GM21825 (cell line): ENCODE data around the gene BBS9.
A peak's percentile ranks its signal among the peaks of the same experiment; 100 is the strongest.

Source experiments
- ATAC-seq: cut with Tn5 transposase; IDR thresholded peaks from one replicate; pipeline ENCODE4 v1.9.1; 2021; ENCODE audit warnings: mild to moderate bottlenecking, moderate library complexity; ENCODE audit not compliant: unreplicated experiment

Gene BBS9

DNA sequence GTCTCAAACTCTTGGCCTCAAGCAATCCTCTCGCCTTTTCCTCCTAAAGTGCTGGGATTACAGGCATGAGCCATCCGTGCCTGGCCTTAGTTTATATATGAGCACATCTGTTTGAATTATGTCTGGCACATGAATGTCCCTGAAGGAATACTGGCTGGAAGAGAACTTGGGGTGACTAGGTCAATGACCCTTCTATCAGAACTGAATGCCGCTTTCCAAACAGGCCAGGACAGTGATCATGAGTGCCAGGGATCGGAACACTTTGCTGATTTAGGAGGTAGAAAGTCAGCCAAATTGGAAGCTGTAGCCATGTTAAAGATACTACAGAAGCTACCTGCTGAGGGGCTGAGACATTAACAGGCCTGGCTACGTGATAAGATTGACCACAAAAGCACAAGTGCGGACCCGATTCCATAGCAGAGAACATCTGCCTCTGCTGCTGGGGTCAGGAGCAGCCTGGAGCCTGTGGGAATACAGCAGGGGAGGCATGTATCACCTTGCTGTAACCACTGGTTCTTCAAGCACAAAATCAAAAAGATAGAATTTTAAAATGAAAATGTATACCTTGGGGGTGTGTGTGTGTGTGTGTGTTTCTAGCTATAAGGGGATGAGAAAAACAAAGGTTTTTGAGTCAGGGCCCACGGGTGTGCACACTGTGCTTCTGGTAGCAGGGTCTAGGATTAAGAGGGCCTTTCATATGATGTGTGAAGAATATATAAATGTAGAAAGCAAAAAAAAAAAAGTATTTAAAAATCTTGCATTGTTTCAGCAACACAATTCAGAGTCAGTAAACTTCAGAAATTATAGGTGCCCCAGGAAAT, 293.7 kb downstream of the BBS9 start:
- peak; percentile 36 for ATAC-seq

DNA sequence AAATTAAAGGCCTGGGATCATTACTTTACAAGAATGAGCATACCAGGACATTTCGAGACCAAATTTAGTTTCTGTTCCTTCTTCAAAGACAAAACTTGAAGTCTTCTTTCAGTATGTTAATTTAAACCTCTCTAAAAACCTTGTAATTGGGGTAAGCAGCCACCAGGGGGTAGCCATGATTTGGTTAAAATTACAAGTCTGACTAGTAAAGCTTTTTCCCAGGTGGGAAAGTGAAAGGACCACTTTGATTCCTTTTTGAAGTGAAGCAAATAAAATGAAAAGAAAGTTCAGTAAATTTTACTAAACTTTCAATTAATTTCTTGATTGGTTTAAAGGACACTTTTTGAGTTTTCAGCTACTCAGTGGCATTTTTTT, 294.3 kb downstream of the BBS9 start:
- peak; percentile 91 for ATAC-seq

DNA sequence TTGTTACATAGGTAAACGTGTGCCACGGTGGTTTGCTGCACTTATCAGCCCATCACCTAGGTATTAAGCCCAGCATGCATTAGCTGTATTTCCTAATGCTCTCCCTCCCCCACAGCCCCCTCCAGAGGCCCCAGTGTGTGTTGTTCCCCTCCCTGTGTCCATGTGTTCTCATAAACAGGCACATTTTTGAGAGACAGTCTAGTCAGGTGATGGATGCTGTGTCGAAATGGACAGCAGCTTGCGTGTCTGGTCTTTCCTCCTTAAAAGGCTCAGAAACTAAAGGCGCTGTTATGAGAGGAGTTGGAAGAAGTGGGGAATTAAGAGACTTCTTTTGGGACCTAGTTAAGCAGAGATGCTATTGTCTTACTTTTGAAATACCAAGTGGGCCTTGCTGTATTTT, 296.0 kb downstream of the BBS9 start:
- no peak for ATAC-seq

DNA sequence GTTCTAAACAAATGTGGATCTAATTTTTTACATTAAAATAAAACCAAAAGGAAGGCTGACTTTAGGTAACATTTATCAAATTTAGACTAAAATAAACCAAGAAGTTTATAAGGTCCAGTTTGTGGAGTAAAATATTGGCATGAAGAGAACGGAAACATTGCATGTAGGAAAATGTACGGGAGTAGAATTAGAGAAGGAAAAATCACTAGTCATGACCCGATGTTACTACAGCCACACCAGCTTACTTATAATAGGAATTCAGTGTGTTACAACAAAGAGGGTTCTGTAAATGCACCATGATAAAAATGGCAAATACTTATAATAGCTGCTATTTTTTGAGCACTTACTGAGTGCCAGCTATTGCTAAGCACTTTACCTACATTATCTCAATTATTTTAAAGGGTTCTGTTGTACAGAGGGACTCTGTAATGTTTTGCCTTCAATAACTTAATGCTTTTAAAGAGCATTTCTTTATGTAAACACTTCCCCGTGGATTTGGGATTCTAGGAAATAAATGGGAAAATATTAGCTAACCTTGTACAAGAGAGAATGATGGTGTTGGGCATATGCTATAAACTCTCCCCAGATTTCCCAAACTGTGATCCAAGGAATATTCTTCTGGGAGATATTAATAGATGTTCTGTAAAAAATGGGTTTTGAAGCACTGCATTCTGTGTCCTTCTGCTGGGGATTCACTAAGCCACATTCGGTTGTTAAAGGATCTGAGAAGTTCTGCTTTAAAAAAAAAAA, 296.7 kb downstream of the BBS9 start:
- ATAC-seq: no peak

DNA sequence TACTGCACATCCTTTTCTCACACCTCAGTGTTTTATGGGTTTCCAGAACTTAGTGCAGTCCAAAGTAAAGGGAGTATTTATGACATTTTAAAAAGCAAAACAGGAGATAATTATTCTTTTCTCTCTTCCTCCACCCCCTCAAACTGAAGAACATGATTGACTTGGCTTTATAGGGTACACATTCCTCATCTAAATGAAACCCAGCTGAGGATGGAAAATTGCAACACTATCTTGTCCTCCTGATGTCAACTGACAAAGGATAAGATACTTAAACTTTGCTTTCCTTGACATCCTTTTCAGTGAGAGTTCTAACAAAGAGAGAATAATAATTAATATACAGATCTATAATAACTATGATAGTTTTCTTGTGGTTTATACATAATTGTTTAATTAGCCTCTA, 299.1 kb downstream of the BBS9 start:
- no peak for ATAC-seq

DNA sequence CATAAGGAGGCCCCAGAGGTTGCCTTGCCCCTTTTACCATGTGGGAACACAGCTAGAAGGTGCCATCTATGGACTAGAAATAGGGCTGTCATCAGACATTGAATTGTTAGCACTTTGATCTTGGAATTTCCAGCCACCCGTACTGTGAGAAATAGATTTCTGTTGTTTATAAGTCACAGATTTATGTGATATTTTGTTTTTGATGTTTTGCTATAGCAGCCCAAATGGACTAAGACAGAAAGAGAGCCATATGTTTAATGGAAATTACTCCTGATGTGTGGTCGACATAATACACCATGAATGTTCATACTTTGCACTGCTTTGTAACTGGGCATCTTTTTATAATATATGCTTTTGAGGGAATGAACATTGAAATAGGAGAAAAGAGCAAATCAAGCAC, 302.2 kb downstream of the BBS9 start:
- no peak for ATAC-seq

DNA sequence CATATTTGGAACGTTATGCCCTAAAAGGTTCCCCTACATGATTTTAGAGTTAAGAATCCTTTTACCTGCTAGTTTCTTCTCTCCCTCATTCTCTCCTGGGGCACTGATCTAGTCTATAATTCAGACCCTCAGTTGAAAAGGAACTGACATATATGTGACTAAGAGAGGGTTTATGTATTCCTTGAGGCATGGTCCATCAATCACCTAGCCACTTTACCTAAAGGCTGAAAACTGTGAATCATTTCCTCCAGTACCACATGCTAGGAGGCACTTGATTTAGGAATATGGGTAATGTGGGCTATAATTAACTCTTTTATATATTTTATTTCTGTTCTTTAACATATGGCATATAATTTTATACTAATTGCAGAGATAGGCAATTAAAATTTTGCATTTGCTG, 303.5 kb downstream of the BBS9 start:
- no peak for ATAC-seq

DNA sequence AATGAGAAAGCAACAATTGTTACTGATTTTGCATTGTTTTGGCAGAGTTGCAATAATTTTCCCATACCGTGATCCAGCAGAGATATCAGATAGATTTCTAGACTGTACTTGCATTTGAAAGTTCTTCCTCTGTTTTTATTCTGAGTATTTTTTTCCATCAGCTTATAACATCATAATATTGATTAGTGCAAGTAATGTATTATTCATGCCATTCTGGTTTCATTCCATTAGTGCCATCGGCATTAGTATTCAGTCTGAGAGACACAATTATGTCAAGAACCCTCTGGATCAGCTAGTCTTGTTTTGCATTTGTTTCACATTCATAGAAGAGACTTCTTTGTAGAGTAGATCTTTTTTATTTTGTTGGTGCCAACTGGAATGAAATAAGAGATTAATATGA, 304.0 kb downstream of the BBS9 start:
- no peak for ATAC-seq

DNA sequence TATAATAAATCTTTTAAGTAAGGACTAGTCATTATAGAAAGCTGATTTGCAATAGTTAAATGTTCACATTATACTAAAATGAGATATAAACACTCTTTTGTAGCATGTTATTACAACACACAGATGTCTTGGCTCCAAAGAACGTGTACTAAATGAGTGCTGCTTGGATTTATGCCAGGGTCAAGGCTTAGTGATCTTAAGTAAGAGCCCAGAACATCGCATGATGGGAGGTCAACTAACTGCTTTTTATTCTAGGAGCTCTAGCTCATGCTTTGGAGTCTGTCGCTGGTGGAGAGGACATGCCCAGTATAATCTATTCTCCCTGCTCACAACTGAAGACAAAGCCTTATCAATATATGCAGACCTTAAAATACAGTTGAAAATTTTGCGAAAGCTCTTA, 315.1 kb downstream of the BBS9 start:
- ATAC-seq: no peak

DNA sequence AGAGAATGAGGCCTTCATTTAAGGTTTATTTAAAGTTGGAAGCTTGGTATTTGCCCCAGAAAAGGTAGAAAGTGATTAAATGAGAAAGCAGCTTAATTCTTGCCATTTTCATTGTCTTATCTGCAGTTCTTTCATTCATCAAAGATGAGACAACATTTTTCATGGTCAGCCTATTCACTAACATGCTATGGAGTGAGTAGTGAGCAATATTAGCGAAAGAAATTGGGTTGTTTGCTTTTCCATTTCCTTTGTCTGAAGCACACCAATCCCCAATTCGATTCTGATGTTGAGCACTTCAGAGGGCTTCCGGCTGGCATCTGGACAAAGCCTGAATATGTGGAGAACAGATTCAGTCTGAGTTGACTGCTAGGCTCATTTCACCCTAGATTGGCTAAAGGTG, 317.2 kb downstream of the BBS9 start:
- ATAC-seq: no peak

DNA sequence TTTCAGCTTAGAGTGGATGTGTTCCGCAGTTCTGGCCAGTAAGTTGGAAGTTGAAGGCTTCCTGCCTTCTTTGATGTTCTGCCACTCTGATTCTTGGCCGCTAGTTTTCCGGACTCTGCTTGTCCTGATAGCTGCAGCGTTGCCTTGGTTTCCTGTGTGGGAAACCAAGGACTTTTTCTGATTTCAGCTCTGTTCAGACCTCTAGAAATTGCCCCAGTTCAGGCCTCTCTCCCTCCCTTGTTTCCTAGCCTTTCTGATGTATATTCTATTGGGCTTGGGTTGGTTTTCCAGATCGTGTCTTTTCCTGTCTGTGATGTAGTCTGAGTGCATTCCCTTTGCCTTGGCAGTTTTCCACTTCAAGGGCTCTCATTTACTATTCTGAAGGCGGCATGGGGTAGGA, 318.7 kb downstream of the BBS9 start:
- no peak for ATAC-seq

DNA sequence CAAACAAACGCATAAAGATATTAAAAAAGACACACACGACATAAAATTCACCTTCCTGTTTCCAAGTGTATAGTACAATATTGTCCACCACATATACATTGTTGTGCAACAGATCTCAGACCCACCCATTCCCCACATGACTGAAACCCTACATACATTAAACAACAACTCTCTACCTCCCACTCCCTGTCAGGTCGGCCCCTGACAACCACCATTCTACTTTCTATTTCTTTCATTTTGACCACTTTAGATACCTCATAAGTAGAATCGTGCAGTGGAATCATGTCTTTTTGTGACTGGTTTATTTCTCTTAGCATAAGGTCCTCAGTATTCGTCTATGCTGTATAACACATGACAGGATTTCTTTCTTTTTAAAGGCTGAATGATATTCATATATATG, 320.5 kb downstream of the BBS9 start:
- no peak for ATAC-seq

DNA sequence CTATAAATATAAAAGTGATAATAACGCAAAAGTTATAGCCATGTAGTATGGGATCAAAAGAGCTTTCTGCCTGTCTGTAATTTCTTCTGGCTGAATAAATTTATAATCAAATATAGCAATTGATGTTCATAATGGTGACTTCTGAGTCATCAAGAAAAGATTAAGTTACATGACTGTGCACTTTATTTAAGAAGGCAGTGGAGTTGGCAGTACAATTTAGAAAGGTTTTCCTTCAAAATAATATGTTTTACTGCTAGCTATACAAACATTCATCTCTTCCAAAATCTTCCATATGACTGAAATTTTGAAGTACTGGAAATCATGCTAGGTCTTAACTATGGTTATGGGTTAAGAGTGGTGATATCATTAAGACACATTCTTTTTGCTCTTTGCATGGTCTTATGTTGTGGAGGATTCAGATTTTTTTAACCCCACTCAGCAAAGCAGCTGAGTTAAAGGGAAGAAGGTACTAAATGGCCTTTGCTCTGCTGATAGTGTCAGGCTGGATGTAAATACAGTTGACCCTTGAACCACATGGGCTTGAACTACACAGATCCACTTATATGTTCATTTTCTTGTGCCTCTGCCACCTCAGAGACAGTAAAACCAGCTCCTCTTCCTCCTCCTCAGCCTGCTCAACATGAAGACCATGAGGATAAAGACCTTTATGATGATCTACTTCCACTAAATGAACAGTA, 323.6 kb downstream of the BBS9 start:
- ATAC-seq: no peak

DNA sequence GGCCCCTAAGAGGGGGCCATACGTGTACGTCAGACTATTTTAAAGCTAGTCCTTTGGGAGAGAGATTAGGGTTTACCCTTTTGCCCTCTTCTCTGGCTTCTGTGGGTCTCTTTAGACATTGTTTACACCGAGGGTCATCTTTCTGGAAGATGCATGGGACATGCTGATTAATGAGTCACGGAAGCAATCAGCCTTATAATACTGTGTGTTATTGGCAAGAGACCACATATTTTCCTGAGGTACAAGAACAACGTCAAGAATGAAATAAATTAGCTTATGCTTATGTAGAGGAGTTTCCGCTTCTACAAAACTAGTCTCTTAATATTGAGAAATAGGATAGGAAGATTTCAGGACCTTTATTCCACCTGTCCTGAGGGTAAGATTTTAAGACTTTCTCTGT, 327.7 kb downstream of the BBS9 start:
- no peak for ATAC-seq

DNA sequence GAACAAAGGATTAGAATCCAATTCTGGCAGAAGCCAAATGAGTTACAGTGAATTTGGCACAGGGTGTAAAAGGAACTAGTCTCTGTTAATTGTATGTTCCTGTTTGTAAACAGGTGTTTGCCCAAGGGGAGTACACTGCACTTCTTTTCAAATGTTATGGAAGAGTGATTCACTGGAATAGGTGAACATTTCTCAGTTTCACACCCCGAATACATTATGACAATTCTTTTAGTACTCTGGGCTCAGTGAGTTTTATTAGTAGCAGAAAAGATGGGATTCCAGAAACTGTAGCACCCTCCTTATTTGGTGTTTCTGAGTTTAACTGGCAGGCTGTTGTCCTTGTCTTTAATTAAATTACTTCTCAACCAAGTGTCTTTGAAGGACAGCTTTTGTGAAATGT, 329.2 kb downstream of the BBS9 start:
- ATAC-seq: no peak

DNA sequence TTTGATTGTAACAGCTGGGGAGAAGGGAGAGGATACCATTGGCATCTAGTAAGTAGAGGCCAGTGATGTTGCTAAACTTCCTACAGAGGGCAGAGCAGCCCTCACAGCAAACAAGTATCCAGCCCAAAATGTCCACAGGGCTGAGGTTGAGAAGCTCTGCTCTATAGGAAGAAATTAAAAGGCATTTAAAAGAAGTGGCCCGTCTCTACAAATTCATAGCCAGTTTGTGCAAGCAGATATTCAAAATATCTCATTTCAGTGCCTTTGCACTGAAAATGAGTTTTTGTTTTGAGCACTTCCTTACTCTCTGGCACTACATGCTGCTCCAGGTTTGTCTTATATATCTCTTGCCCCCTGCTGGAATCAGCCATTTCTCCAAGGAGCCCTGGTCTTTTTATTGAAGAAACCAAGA, 330.0 kb downstream of the BBS9 start:
- ATAC-seq: no peak

DNA sequence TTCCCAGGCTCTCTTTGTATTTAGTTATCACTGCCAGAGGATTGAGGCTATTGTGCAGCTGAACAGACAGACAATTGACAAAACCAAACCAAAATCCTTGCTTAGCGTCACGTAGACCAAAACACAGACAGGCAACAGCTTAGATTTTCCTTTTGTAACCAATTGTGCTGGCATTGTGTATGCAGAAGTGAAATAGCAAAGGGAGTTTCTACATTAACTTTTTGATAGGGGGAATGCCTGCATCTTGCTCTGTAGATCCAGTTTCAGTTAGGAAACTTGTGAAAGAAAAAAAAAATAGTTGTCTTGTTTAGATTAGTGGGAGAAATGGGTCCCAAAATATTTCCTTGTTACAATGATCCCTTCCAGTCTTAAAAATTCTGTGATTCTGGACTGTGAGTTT, 333.8 kb downstream of the BBS9 start:
- ATAC-seq: no peak

DNA sequence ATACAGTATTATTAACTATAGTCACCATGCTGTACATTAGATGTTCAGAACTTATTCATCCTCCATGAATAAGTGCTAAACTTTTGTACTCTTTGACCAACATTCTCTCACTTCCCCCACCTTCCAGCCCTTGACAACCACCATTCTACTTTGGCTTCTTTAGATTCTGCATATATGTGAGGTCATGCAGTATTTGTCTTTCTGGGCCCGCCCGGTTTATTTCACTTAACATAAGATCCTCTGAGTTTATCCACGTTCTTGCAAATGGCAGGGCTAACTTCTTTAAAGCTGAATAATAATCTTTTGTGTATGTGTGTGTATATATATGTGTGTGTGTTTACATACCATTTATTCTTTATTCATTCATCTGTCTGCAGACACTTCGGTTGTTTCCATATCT, 336.8 kb downstream of the BBS9 start:
- no peak for ATAC-seq

DNA sequence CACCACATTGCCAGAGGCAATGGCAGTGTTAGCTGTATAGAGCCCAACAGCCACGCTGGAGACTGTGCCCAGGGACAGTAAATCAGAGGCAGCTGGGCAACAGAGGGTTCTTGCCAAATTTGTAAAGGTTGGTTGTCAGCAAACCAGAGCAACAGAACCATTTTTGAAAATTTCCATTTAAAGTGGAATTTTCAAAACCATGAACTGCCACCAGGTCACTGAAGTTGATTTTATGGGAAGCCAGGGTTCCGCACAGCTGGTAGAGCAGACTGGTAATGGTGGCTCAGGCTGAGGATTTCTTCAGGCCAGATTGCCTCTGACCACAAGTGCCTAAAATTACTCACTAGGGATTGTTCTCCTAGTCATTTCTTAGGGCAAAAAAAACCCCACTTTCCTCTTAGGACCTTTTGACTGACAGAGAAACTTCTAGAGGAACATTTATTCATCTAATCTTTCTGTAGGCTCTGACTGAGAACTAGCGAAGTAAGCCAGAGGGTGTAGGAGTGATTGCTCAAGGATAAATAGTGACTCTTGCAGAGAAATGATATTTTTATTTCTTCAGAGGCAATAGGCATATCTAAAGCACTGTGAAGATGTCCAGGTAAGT, 342.4 kb downstream of the BBS9 start:
- peak; percentile 57 for ATAC-seq

DNA sequence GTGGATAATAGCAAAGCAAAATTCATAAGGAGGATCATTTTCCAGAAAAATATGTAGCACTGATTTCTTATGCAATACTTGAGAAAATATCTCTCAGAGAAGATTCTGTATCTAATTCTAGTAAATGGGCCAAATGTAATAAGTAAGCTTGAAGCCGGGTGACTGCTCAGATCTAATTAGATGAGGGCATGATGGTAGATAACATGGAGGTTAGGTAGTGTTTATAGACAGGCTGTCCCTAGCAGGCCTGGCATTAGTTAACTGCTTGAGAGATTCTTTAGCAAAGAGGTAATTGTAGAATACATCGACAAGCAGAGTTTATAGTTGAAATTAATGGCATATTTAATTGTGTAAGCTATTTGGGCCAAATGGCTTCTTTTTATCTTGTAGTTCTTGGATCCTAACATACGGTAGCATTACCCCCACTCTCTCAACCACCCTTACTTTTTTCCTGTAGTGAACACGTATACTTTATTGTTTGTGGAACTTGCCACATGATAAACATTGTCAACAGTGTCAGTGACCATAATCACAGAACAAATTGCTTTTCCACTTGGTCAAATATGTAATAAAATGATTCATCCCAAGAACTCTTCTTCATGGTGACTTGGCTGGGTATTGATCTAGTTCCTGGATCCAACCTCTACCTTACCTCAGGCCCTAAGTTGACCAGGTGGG, 343.1 kb downstream of the BBS9 start:
- no peak for ATAC-seq
